ENCODE measurements around the gene SAMD4B. TPM values are rescaled to one million over a fixed set of nuclear protein-coding genes. Genes with fewer than 3 reads are reported as not detected.

SAMD4B gene
- total and polyA plus RNA-seq, 9 of the 15 experiments (the other 6 are each of a cell fraction or from before 2014, with no cell fraction given), result 3.4 to 90.5 (median 38.0) TPM

DNA sequence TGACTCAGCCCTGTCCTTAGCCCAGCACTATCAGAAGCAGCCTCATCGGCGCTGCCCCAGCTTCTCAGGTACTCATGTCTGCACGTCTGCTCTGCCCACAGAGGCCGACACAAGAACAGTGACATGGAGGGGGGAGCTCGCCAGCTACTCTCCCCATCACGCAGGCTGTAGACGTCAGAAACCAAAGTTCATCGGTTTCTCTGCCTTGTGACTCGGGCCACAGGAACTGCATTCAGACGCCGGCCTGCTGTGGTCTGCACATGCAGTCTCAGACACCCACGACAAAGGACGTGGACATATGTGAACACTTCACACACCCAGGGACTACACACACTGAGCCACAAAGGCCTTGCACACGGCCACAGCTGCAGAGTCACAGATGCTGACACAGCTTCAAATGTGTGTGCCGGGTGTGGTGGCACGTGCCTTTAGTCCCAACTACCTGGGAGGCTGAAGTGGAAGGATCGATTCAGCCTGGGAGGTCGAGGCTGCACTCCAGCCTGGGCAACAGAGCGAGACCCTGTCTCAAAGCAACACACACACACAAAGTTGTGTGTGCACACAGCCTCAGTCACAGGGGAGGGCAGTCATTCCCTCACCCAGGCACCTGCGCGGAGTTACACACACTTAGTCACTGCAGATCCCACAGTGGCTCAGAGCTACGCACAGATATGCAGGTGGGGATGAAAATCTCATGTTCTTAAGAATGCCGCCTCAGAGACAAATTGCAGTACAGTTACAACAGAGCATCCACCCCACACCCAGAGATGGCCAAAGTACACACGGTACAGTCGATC, 59.5 kb downstream of the SAMD4B start (continued):
- TF ChIP-seq, protein P1, sequence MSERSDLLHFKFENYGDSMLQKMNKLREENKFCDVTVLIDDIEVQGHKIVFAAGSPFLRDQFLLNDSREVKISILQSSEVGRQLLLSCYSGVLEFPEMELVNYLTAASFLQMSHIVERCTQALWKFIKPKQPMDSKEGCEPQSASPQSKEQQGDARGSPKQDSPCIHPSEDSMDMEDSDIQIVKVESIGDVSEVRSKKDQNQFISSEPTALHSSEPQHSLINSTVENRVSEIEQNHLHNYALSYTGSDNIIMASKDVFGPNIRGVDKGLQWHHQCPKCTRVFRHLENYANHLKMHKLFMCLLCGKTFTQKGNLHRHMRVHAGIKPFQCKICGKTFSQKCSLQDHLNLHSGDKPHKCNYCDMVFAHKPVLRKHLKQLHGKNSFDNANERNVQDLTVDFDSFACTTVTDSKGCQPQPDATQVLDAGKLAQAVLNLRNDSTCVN (CRISPR knock-in tag; IDR thresholded peaks at IDR 0.05), result 0 out of 2 replicates have a peak, but pooled peaks have one; percentile 78
- TF ChIP-seq, protein P2, sequence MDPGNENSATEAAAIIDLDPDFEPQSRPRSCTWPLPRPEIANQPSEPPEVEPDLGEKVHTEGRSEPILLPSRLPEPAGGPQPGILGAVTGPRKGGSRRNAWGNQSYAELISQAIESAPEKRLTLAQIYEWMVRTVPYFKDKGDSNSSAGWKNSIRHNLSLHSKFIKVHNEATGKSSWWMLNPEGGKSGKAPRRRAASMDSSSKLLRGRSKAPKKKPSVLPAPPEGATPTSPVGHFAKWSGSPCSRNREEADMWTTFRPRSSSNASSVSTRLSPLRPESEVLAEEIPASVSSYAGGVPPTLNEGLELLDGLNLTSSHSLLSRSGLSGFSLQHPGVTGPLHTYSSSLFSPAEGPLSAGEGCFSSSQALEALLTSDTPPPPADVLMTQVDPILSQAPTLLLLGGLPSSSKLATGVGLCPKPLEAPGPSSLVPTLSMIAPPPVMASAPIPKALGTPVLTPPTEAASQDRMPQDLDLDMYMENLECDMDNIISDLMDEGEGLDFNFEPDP (CRISPR knock-in tag; IDR thresholded peaks at IDR 0.05), result no peak
- TF ChIP-seq, protein P3, sequence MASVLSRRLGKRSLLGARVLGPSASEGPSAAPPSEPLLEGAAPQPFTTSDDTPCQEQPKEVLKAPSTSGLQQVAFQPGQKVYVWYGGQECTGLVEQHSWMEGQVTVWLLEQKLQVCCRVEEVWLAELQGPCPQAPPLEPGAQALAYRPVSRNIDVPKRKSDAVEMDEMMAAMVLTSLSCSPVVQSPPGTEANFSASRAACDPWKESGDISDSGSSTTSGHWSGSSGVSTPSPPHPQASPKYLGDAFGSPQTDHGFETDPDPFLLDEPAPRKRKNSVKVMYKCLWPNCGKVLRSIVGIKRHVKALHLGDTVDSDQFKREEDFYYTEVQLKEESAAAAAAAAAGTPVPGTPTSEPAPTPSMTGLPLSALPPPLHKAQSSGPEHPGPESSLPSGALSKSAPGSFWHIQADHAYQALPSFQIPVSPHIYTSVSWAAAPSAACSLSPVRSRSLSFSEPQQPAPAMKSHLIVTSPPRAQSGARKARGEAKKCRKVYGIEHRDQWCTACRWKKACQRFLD (CRISPR knock-in tag; IDR thresholded peaks at IDR 0.05), result 0 out of 2 replicates have a peak, but pooled peaks have one; percentile 49
- 0 out of 4 replicates have a peak, but pooled peaks of 1 of the 2 experiments have one; percentile 2 for TF ChIP-seq RCOR1 (IDR thresholded peaks at IDR 0.05; ENCODE audit: borderline replicate concordance in 1 of 2, low read depth in 2 of 2, low read length in 2 of 2)
- no peak for TF ChIP-seq BMI1 (IDR thresholded peaks at IDR 0.05; ENCODE audit: low read length)
- TF ChIP-seq, protein P4, sequence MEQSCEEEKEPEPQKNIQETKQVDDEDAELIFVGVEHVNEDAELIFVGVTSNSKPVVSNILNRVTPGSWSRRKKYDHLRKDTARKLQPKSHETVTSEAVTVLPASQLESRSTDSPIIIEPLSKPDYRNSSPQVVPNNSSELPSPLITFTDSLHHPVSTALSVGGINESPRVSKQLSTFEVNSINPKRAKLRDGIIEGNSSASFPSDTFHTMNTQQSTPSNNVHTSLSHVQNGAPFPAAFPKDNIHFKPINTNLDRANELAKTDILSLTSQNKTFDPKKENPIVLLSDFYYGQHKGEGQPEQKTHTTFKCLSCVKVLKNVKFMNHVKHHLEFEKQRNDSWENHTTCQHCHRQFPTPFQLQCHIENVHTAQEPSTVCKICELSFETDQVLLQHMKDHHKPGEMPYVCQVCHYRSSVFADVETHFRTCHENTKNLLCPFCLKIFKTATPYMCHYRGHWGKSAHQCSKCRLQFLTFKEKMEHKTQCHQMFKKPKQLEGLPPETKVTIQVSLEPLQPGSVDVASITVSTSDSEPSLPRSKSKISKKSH (CRISPR knock-in tag; IDR thresholded peaks at IDR 0.05), result no peak

Data from K562 (cell line).